Activated T-helper 17 cell treated with anti-CD3 and anti-CD28 coated beads, Interleukin-2, amount 50 U/mL, for 72 hours (primary cell): ENCODE measurements around the gene FARP1. TPM values are rescaled to one million over a fixed set of nuclear protein-coding genes. Genes with fewer than 3 reads are reported as not detected.

Source experiments
- ATAC-seq: fragments of 150-1000 bp; cut with Tn5 transposase; replicated peaks from 2 replicates; pipeline ENCODE4 v1.10.0; 2021; ENCODE audit warnings: mild to moderate bottlenecking, moderate library complexity
- H3K27ac Mint-ChIP-seq: one replicate; pipeline ENCODE4 v1.8.0; 2022; ENCODE audit warnings: mixed read lengths
- H3K27me3 Mint-ChIP-seq: one replicate; pipeline ENCODE4 v1.8.0; 2022; ENCODE audit warnings: mixed read lengths
- H3K36me3 Mint-ChIP-seq: one replicate; pipeline ENCODE4 v1.8.0; 2022; ENCODE audit warnings: low read depth, mild to moderate bottlenecking, mixed read lengths
- H3K4me1 Mint-ChIP-seq: one replicate; pipeline ENCODE4 v1.8.0; 2022; ENCODE audit warnings: mixed read lengths
- H3K4me3 Mint-ChIP-seq: one replicate; pipeline ENCODE4 v1.8.0; 2022; ENCODE audit warnings: mild to moderate bottlenecking, mixed read lengths
- H3K9me3 Mint-ChIP-seq: one replicate; pipeline ENCODE4 v1.8.0; 2022; ENCODE audit warnings: mixed read lengths
- total RNA-seq, 2 donors: library from RNA; stranded (reverse); gene quantifications; one replicate each; pipeline ENCODE4 v1.2.3, GENCODE V29; 2022

FARP1 gene
- total RNA-seq, 2 donors from 2014 or later, result 1.1 to 1.7 TPM

DNA sequence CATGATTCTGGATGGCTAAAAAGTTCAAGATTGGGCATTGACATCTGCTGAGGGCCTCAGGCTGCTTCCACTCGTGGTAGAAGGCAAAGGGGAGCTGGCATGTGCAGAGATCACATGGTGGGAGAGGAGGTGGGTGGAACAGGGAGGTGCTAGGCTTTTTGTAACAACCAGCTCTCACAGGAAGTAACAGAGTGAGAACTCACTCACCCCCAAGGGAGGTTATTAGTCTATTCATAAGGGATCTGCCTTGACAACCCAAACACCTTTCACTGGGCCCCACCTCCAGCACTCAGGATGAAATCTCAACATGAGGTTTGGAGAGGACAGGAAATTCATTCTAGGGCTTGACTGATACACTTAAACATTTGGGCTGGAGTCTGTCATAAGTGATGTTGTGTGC lies 231.9 kb downstream of the FARP1 start:
- ATAC-seq, result no peak
- Mint-ChIP-seq H3K4me3 (no peak overlapping the region), H3K9me3 (peaks cover 6% of the 10 kb centered on the region), H3K27me3 (peaks cover 13% of the 10 kb centered on the region), H3K4me1 (no peaks in the 10 kb centered on the region), H3K27ac (no peak overlapping the region), H3K36me3 (no peaks in the 10 kb centered on the region)

GRCh38 chr13:98377635-98378378 lies 234.9 kb downstream of the FARP1 start:
- Mint-ChIP-seq H3K27me3 (peaks cover 3% of the 10 kb centered on the region), H3K9me3 (peaks cover 4% of the 10 kb centered on the region), H3K27ac (no peak overlapping the region), H3K4me3 (no peak overlapping the region), H3K36me3 (no peaks in the 10 kb centered on the region), H3K4me1 (no peaks in the 10 kb centered on the region)
- no peak for ATAC-seq

DNA sequence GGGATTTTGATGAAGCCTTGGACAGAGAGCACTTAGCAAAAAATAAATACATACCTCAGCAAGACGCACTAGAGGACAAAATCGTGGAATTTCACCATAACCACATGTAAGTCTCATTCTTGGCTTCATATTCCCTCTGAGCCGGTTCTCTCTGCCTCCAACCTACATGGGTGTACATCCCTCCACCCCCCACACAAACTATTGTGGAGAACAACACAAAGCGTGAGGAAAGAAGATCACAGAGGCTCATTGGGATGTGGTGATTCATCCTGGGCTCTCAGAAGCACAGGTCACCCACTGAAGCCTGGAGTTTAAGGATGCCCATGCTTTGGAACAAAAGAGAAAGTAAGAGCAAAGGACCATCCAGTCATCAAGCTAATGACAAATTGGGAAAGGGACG lies 241.8 kb downstream of the FARP1 start:
- no peak overlapping the region for H3K27ac Mint-ChIP-seq
- peaks cover 24% of the 10 kb centered on the region for H3K27me3 Mint-ChIP-seq
- no peaks in the 10 kb centered on the region for H3K4me1 Mint-ChIP-seq
- ATAC-seq, result no peak
- H3K4me3 Mint-ChIP-seq, result no peak overlapping the region
- no peaks in the 10 kb centered on the region for H3K9me3 Mint-ChIP-seq
- H3K36me3 Mint-ChIP-seq, result no peaks in the 10 kb centered on the region

- Mint-ChIP-seq H3K4me1 (no peaks in the 10 kb centered on the region), H3K27ac (no peak overlapping the region), H3K4me3 (no peak overlapping the region), H3K9me3 (no peaks in the 10 kb centered on the region), H3K36me3 (no peaks in the 10 kb centered on the region), H3K27me3 (peaks cover 24% of the 10 kb centered on the region)
- no peak for ATAC-seq
Measured at GRCh38 chr13:98385606-98386005, 242.7 kb downstream of the FARP1 start.

DNA sequence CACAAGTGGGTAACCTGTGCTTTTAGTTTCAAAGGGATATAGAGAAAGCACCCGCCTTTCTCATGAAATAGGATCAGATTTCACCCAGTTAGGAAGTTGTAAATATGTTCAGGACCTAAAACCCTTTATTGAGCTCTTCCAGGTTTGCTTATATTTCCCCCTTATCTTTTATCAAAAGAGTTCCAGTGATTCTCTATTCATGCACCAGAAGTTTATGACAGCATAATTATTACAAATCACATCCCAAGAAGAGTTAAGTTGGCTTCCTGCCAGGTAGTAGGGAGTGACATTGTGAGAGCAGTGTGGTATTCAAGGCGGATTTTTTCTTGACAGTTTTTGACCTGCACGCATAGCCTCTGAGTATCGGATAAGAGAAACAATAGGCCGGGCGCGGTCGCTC lies 243.7 kb downstream of the FARP1 start:
- Mint-ChIP-seq H3K36me3 (no peaks in the 10 kb centered on the region), H3K27ac (no peak overlapping the region), H3K27me3 (peaks cover 28% of the 10 kb centered on the region), H3K4me3 (no peak overlapping the region), H3K9me3 (no peaks in the 10 kb centered on the region), H3K4me1 (no peaks in the 10 kb centered on the region)
- no peak for ATAC-seq

DNA sequence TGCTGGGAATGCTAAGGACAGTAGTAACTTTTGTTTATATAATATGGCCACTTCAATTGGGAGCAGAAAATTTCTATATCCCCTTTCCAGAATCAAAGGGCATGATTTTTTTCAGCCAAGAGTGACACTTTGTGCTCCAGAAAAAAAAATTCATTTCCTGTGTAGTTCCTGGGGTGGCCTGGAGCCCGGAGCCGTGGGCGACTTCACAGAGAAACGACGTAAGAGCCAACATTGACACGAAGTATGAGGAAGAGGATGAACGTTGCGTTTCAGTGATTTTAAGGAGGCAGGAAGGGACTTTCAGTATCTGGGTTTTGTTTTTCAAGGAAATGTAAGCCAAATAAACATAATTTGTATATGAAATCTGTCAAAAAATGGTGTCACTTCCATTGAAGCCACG lies 246.4 kb downstream of the FARP1 start:
- no peak overlapping the region for H3K27ac Mint-ChIP-seq
- no peaks in the 10 kb centered on the region for H3K36me3 Mint-ChIP-seq
- peaks cover 20% of the 10 kb centered on the region for H3K27me3 Mint-ChIP-seq
- no peaks in the 10 kb centered on the region for H3K4me1 Mint-ChIP-seq
- ATAC-seq, result no peak
- H3K9me3 Mint-ChIP-seq, result no peaks in the 10 kb centered on the region
- no peak overlapping the region for H3K4me3 Mint-ChIP-seq

- Mint-ChIP-seq H3K27ac (no peak overlapping the region), H3K4me3 (no peak overlapping the region), H3K4me1 (no peaks in the 10 kb centered on the region), H3K36me3 (no peaks in the 10 kb centered on the region), H3K27me3 (peaks cover 14% of the 10 kb centered on the region), H3K9me3 (no peaks in the 10 kb centered on the region)
- ATAC-seq, result no peak
Measured at GRCh38 chr13:98390086-98390715, 247.3 kb downstream of the FARP1 start.

DNA sequence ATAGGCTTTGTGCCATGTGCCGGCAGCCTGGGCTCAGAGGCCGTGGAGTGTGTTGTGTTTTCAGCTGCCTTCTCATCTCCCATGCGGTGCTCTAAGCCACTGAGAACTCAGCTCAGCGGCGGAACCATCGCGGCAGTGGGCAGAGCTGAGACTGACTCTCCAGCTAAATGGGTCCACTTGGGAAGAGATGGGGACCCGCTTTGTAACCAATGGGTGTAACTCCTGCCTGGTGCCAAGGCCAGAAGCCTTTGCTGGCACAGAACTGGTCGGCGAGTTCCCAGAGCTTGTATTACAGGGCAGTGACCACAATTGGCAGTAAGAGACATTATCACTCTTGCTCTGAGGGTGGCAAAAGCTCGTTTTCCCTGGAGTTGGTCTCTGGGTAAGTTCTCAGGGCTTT lies 251.0 kb downstream of the FARP1 start:
- peaks cover 12% of the 10 kb centered on the region for H3K27me3 Mint-ChIP-seq
- ATAC-seq, result no peak
- H3K9me3 Mint-ChIP-seq, result no peaks in the 10 kb centered on the region
- no peaks in the 10 kb centered on the region for H3K4me1 Mint-ChIP-seq
- no peak overlapping the region for H3K4me3 Mint-ChIP-seq
- no peak overlapping the region for H3K27ac Mint-ChIP-seq
- no peaks in the 10 kb centered on the region for H3K36me3 Mint-ChIP-seq

GRCh38 chr13:98394820-98395510 lies 252.1 kb downstream of the FARP1 start:
- H3K9me3 Mint-ChIP-seq, result no peaks in the 10 kb centered on the region
- no peak for ATAC-seq
- H3K27me3 Mint-ChIP-seq, result peaks cover 12% of the 10 kb centered on the region
- H3K4me1 Mint-ChIP-seq, result no peaks in the 10 kb centered on the region
- no peak overlapping the region for H3K4me3 Mint-ChIP-seq
- H3K27ac Mint-ChIP-seq, result no peak overlapping the region
- no peaks in the 10 kb centered on the region for H3K36me3 Mint-ChIP-seq

- Mint-ChIP-seq H3K9me3 (no peaks in the 10 kb centered on the region), H3K27ac (no peak overlapping the region), H3K27me3 (peaks cover 9% of the 10 kb centered on the region), H3K4me1 (no peaks in the 10 kb centered on the region), H3K36me3 (no peaks in the 10 kb centered on the region), H3K4me3 (no peak overlapping the region)
- no peak for ATAC-seq
Measured at GRCh38 chr13:98396071-98396710, 253.3 kb downstream of the FARP1 start.

GRCh38 chr13:98397221-98397620 lies 254.3 kb downstream of the FARP1 start:
- Mint-ChIP-seq H3K4me3 (no peak overlapping the region), H3K27ac (no peak overlapping the region), H3K36me3 (no peaks in the 10 kb centered on the region), H3K4me1 (no peaks in the 10 kb centered on the region), H3K9me3 (no peaks in the 10 kb centered on the region), H3K27me3 (peaks cover 9% of the 10 kb centered on the region)
- no peak for ATAC-seq

DNA sequence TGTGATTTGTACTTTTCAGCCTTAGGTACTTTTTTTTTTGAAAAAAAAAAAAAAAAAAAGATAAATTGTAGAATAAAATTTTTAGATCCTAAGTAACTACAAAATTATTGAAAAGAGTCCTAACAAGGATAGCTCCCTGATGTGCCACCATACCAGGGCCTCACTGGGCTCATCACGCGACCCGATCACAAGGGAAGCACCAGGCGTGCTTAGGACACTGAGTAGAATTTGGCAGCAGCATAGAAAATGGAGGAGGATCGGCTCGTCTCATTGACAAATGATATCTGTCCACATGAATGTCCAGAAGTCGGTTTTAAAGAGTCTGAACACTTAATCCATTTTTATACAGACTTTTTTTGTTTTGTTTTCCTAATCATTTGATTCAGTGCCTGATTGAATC lies 255.0 kb downstream of the FARP1 start:
- Mint-ChIP-seq H3K9me3 (no peaks in the 10 kb centered on the region), H3K36me3 (no peaks in the 10 kb centered on the region), H3K4me3 (no peak overlapping the region), H3K27me3 (peaks cover 9% of the 10 kb centered on the region), H3K4me1 (no peaks in the 10 kb centered on the region), H3K27ac (no peak overlapping the region)
- ATAC-seq, result no peak

GRCh38 chr13:98398581-98398980 lies 255.7 kb downstream of the FARP1 start:
- Mint-ChIP-seq H3K27me3 (peaks cover 9% of the 10 kb centered on the region), H3K36me3 (no peaks in the 10 kb centered on the region), H3K9me3 (no peaks in the 10 kb centered on the region), H3K27ac (no peak overlapping the region), H3K4me1 (no peaks in the 10 kb centered on the region), H3K4me3 (no peak overlapping the region)
- no peak for ATAC-seq

- no peaks in the 10 kb centered on the region for H3K4me1 Mint-ChIP-seq
- no peaks in the 10 kb centered on the region for H3K36me3 Mint-ChIP-seq
- H3K27me3 Mint-ChIP-seq, result peaks cover 9% of the 10 kb centered on the region
- no peak for ATAC-seq
- H3K27ac Mint-ChIP-seq, result no peak overlapping the region
- H3K9me3 Mint-ChIP-seq, result no peaks in the 10 kb centered on the region
- no peak overlapping the region for H3K4me3 Mint-ChIP-seq
Measured at GRCh38 chr13:98399756-98400155, 256.9 kb downstream of the FARP1 start.

DNA sequence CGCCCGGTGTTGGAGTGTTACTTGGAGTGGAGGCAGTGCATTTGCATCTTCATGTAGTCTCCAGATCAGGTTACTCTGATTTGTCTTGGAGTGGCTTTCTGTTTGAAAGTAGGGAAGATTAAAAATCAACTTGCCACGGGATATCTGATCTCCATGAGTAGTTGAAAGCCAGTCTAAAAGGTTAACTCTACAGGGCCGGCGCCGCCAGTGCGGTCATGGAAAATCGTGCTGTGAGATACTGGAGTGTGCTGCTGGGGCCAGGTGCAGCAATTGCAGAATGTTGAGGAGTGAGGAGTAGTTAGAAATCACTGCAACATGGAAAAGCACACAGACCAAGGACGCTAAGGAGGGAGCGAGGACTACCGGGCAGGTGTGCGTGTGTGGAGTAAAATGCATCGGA lies 259.0 kb downstream of the FARP1 start:
- Mint-ChIP-seq H3K27me3 (peaks cover 12% of the 10 kb centered on the region), H3K4me3 (no peak overlapping the region), H3K27ac (no peak overlapping the region), H3K36me3 (no peaks in the 10 kb centered on the region), H3K4me1 (no peaks in the 10 kb centered on the region), H3K9me3 (no peaks in the 10 kb centered on the region)
- ATAC-seq, result no peak
